GM19467 (cell line): ENCODE results near the gene NAV2.
"Not testable (repeated sequence)": the region's sequence is repeated elsewhere in the genome, so short reads cannot be mapped to it uniquely, and the experiment has no call there.

Experiments used
- ATAC-seq: cut with Tn5 transposase; IDR thresholded peaks from one replicate; pipeline ENCODE4 v1.9.1; 2021; ENCODE audit warnings: mild to moderate bottlenecking, moderate library complexity; ENCODE audit not compliant: unreplicated experiment

NAV2 gene

DNA sequence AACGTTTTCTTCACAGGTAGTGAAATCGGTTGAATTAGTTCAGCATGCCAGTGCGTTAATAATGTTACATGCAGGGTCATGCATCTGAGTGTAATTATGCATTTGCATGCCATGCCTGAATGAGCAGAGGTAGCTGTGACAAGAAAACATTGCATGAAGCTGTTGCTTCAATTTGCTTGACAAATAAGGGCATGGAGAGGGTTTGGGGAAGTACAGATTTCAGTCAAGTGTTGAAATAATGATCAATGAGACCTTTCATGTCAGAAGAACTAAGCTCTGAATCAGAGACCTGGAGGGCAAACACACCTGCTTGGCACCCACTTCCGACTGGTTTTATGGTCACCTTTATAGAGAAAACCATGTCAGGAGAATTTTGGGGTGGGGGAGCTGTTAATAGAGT is 226.2 kb downstream of the NAV2 start:
- ATAC-seq, result no peak

DNA sequence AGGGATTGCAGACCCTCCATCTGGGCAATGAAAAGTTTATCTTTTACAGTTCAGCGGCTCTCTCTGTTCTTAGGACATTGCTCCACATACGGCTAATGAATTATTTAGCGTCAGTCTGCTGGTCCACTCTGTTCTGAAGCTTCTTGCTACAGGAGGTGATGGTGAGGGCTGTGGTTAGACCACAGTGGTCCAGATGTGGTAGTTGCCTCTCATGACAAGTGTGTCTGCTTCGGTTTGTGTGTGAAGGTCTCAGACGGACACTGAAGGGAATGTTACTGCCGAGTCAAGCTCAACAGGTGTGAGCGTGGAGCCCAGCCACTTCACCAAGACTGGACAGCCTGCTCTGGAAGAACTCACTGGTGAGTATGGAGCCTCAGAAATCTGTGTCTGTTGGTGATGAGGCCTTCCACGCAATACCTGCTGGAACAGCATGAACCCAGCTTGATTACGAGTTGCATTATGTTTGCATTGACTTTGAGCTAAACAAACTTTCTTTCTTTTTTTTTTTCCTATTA is 226.8 kb downstream of the NAV2 start:
- peak; percentile 48 for ATAC-seq

DNA sequence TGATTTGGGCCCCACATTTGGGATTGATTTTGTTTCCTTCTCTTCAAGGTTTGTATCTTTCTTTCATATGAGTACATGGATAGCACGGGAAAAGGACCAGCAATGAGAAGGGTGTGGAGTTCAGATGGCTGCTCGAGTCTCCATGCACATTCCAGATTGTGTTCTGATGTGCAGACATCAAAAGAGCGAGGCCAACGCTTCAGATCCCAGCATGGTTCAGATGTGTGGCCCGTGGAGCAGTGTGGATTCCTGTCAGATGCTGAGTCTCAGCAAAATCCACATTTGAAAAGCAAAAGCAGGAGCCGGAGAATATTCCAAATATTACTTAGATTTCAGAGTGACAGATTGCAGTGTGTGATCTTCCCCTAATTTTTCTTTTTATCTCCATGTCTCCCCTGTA is 228.2 kb downstream of the NAV2 start:
- ATAC-seq, result no peak

DNA sequence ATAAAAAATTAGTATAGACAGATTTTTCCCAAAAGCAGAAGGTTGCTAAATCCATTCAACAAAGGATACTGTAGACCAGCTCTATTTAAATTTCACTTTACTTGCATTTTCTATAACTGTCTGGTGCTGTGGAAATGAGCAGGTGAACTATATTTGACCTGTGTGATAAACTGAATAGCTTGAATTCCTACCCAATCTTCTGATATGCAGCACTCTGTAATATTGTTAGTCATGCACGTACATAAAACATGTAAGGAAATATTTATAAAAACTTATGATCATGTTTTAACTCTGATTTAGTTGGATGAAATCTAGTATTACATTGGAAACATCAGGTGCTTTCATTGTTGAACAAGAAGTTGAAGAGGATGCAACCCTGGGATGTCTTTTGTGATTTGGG is 234.0 kb downstream of the NAV2 start:
- ATAC-seq, result no peak

DNA sequence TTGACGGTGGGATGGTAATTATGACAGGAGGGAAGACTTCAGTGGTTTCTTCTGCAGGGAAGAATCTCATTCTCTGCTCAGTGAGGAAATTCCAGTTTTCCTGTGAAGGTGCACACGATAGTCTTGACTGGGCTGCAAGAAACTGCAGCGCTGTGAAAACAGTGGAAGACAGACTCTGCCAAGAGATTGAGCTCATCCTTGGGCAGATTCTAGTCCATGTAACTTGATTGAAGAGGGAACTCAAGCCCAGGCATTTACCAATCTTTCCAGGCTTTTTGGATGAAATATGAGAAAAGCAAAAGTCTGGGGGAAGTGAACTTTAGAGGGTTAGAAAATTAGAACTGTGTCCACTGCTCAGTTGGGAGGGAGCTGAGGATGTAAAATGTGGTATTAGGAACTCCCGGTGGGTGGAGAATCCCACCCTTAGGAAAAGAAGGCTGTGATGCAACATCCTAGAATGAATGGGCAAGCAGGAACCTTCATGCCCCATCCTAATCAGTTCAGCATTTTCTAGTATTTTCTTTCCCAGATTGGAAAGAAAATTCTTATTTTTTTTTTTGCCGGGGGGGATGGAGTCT is 235.0 kb downstream of the NAV2 start:
- ATAC-seq, result no peak

DNA sequence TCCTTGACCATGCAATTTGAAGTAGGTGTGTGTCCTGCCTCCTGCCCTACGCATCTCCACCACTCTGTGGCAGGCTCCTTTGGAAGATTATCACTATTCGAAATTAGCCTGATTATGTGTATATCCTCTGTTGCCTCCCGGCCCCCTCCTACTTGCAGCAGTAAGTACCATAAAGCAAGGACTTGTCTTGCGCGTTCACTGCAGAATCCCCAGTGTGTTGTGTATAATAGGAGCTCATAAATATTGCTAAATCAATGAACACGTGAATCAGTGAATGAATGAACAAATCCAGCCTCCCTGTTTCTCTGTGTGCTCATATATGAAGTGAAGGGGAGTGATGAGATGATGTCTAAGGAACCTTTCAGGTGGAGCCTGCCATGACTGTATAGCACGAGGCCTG is 237.0 kb downstream of the NAV2 start:
- ATAC-seq, result no peak

DNA sequence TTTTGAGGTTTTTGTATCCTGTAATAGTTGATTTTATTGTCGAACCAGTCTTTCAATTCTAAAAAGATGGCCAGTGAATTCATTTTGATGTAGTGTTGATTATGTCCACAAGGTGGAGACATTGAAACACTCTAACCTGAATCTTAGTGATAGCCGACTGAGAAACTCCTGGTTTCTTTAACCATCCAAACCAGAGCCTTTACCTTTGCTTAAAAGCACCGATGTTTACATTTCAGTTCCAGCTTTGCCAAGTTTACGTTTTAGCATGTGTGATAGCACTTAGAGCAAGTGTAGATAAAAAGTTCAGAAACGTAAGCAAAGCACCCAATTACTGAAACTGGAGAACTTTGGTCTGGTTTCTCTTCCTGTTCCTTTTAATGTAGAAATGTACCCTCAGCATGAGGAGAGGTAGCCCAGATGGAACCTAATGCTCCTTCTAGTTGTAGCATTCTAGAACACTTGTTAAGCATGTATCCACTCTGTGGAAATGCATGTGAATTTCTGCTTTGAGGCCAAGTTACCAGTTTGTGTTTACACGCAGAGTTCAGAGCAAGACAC is 239.0 kb downstream of the NAV2 start:
- peak; percentile 86 for ATAC-seq

DNA sequence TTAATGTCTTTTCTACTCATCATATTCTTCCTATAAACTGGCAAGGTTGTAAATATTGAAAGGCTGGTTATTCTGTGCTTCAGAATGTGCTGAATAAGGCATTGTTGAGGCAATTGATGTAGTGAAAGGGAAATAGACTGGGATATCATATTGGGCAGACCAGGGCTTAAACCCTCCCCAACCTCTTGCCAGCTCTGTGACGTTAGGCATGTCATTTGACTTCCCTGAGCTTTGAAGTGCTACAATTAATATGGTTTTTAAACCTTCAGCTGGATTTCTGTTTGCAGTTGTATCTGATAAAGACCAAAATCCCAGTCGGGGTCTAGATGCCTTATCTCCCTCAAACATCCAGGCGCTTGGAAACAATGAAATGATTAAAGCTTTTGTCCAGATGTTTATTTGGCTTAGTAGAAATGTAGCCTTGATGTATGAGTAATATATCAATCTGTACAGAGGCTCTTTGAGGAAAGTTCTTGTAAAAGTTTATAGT is 239.5 kb downstream of the NAV2 start:
- peak; percentile 13 for ATAC-seq

DNA sequence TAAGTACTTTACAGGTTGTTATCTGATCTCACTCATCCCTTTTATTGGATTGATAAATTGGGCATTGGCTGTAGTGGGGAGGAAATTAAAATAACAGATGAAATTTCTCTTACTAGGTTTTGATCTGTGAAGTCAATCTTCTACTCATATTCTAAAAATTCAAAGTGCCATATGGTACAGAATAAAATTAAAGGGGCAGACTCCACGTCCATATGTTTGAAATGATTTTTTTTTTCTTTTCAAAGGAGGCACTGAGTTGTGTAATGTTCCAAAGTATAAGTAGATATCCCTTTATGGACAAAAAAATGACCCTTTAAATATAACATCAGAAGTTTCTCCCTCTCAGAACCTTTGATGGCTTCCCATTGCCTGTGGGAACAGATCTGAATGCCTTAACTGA is 240.3 kb downstream of the NAV2 start:
- no peak for ATAC-seq

DNA sequence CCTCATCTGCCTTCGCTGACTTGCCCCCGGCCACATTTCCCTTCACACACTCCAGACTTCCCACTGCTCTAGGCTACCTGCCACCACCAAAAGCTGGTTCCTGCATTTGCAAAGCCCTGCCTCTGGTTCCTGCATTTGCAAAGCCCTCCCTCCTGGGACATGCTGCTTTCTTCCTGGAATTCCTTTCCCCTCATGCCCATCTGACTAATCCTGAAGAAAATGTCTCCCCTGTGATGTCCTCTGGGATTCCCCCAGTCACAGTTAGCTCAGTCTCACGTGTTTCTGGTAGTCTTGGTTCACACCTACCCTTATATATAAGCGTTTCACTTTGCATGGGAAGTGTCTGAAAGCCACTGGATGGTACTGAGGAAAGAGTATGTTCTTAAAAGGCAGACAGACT is 240.7 kb downstream of the NAV2 start:
- ATAC-seq, result no peak

DNA sequence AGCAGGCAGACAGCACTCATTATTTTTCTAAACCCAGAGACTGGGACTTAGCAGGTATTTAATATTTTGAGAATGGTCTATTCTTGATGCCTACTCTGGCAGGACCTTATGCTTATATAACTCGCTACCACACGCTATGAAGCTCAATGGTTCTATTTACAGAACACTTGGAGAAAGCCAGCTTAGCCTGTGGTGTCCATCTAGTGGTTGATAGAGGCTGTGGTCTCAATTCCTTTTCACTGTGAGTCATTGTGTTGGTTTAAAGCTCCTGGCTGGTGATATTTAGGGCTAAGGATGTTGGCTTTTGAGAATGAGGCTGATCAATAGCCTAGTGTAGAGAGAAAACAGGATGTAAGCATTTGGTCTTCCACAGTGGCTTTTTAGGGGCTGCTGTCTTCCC is 241.3 kb downstream of the NAV2 start:
- ATAC-seq, result no peak

DNA sequence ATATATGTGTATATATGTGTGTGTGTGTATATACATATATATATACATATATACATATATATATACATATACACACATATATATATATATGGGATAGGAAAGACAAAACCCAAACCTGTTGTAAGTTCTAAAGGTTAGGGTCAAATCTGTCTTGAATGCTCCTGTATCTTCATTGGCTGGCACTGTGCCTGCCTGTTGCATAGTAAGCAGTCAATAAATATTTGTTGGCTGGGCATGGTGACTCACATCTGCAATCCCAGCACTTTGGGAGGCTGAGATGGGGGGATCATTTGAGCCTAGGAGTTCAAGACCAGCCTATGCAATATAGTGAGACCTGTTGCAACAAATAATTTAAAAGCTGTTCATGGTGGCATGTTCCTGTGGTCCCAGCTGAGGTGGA is 242.3 kb downstream of the NAV2 start:
- ATAC-seq, result no peak

DNA sequence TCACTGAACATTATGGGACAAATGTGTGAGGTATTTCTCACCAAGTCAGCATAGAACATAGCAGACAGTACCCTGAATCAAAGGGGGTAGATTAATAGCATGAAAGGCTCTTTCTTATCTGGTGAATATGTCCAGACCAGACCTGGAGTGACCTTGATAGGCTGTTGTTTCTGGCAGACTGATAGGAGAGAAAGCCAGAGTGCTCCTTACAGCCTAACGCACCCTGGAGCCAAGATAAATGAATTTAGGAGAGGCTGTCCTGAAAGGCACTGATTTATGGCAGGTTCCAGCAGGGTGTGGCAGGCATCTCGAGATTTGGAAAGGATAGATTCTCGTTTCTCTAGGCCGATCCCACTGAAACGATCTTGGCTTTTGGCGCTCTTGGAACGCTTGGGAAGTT is 243.0 kb downstream of the NAV2 start:
- ATAC-seq, result no peak

DNA sequence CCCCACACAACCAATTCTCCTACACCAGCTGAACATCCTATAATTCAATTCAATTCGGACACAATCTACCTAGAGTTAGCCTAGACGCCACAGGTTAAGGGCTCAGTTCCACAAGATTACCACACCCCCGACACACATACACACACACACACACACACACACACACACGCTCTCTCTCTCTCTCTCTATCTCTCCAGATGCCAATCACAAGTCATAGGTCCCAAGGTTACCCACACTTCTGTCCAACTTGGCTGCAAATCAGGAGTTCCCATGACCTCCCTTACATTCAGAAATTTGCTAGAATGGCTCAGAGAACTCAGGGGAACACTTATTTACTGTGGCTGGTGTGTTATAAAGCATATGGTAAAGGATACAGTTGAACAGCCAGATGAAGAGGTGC is 243.6 kb downstream of the NAV2 start:
- no peak for ATAC-seq

DNA sequence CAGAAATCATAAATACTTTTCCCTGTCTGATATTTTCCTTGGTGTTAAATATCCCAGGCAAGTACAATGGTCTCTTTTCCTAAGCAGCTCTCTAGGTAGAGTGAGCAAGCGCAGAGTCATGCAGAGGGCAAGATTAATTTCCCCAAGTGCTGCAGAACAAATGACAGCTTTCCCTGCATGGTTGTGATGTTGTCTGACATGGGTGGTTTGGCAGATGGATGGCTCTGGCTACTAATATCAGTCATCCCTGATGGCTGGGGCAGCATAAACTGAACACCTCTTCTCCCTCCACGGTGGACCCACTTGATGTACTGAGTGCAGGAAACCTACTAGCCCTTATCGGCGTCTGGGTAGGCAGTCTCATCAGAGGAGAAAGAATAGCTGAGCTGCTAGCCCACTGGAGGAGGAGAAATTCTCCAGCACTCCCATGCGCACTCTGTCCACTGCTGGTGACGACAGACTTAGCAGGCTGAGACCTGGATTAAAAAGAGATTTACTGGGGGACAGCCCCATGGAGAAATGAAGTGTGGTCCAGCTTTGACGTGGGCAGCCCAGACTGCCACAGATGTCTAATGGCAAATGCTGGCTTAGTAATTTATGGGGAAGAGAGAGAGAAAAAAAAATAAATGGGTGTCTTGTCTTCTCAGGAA is 244.8 kb downstream of the NAV2 start:
- ATAC-seq, result no peak

DNA sequence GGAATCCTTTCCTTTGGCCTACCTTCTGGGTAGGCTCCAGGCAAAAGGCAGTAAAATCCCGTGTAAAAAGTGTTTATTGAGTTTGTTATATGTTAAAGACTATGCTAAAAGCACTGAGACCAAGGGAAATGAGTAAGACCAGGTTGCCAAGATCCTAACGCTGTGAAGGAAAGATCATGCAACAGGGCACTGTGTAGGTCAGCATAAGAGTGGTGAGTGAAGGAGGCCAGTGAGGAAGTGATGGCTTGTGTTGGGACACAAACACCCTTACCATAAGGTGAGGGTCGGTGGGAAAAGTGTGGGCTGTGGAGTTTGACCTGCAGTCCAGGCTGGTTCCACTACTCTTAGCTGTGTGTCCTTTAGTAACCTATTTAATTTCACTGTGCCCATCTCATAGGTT is 245.6 kb downstream of the NAV2 start:
- ATAC-seq, result no peak

DNA sequence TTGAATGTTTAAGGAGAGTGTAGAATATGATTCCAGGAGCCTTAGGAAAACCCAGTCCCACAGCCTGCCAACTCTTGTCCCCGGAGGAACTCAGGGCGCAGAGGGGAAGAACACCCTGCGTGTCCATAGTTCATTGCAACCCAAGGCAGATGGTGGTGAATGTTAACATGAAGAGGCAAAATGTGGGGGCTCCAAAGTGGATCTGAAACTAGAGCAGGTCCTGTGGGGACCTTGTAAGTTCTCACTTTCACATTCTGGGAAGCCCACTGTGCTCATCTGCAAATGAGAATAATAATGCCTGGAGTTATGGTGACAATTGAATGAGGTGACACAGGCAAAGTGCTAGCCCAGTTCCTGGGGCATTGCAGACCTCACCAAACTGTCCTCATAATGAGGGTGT is 246.6 kb downstream of the NAV2 start:
- ATAC-seq, result no peak

DNA sequence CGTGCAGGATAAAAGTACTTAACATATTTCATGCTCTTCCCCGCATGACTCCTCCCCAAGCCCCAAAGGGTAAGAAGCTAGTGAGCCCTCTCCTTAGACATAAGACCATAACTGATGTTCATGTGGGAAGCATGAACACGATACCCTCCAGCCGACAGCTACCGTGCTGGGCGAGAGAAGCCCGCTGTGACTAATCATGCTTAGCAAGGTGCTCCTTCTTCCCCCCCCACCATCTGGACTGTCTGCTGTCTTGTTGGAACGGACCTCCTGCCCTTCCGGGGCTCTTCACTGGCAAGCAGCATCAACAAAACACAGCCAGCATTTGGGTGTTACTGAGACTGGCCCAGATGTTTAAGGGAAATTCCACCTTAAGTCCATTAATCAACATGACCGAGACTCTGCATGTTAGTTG is 247.0 kb downstream of the NAV2 start:
- ATAC-seq, result no peak

DNA sequence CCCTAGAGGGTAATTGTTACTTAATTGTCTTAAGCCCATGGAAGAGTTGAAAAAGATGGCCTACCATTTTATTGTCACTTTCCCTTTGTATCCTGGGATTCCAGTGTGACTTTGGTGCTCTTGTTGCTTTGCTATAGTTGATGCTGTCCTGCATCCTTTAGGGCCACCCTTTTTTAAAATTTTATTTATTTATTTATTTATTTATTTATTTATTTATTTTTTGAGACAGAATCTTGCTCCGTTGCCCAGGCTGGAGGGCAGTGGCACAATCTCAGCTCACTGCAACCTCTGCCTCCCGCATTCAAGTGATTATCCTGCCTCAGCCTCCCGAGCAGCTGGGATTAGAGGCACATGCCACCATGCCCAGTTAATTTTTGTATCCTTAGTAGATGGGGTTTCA is 247.8 kb downstream of the NAV2 start:
- not testable (repeated sequence) for ATAC-seq

DNA sequence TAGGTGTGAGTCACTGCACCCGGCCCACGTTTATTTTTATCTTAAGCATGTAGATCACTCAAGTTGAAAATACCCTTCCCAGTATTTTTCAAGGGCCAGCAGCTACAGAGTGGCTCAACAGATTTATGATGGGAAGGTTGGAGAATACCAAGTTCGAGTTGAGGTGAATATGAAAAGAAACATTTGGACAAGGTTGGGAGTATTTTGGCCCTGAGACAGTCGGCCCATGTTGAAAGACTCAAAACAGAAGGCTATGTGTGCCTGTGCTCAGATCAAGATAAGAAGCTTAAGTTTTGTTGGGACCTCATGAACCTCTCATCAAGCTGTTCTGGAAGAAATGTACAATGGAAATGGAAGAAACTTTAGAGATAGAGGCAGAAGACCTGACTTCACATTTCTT is 248.6 kb downstream of the NAV2 start:
- no peak for ATAC-seq

DNA sequence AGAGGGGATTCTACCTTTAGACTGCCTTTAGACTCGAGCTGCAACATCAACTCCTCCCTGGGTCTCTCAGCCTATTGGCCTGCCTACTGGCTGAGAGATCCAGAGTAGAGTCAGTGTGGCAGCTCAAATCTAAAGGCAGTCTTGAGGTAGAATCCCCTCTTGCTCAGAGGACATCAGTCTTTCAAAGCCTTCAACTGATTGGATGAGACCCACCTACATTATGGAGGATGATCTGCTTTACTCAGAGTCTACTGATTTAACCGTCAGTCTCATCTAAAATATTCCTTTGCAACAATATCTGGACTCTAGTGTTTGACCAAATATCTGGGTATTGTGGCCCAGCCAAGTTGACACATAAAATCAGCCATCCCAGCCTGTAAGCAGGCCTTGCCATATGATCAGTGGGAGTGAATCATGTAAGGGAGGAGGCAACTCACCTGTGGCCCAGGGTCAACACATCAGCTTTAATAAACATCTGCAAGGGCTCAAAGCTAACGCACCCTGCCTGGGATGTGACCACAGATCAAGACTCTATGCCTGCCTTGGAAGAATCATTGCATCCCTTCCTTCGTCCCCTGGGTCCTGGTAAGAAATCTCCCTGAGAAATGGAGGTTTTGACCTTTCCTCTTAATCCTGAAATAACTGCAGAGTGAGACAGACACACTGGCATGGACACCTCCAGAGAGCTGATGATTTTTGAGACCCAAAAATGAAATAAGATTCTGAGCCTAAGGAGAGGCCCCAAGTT is 249.6 kb downstream of the NAV2 start:
- no peak for ATAC-seq

DNA sequence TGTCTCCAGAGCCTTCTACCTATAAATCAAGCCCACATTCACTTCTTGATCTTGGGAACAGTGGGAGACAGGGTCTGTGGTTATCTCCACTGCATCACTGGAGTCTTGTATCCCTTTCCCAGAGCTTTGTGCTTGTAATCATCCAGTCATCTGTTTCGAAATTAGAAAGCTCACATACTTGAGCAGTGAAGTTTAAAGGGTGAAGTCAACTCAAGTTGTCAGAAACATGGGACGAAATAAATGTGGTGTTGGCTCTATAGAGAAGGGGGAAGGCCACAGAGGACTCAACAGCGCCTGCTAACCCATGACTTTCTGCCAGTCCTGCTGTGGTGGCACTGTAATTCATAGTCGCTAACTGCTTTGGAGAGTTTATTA is 250.2 kb downstream of the NAV2 start:
- ATAC-seq, result no peak
